ENCODE data around the gene SYNGR3. TPM values are rescaled to one million over a fixed set of nuclear protein-coding genes. Genes with fewer than 3 reads are reported as not detected.

SYNGR3 gene
- total RNA-seq, 1 donor from 2014 or later: 0.24 TPM

DNA sequence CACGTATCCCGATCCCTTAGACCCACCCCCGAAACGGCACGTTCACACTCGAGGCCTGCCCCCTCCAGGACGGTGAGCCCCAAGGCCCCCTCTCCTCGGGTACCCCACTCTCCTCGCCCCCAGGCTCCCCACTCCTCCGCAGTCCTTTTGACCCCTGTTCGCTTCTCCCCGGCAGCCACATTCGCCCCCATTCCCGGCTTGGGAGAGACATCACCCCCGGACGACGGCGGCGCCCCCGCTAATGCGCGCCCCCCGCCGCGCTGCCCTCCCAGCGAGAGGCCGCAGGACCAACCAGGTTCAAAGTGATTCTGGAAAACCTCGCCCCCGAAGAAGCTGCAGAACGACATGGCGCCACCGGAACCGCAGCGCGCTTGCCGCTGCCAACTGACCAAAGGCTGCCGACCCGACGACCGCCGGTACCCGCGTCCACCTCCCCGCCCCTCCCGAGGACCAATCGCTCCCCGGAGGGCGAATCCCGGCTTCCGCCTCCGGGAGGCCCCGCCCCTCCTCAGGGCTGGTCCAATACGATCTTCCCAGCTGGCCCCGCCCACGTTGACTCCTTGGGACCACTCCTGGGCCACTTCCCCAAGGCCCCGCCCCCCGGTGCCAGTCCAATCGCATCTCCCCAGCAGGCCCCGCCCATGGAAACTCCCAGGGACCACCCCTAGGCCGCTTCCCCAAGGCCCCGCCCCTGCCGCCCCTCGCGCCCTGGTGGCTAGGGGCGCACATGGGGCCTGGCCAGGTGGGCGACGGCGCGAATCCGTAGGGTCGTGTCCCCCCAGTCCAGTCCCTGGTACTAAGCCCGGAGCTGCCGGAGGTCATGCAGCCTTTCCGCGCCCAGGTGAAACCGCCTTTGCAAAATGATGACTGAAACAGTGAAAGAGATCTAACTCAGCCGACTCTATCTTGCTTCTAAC lies 46.7 kb upstream of the SYNGR3 start, which contains the start of gene MSRB1:
MSRB1 (minus strand) TSS at position 390 of the 917 bp plus-strand sequence; CDS start at position 347, 43 bp downstream.
- TF ChIP-seq, protein P1, sequence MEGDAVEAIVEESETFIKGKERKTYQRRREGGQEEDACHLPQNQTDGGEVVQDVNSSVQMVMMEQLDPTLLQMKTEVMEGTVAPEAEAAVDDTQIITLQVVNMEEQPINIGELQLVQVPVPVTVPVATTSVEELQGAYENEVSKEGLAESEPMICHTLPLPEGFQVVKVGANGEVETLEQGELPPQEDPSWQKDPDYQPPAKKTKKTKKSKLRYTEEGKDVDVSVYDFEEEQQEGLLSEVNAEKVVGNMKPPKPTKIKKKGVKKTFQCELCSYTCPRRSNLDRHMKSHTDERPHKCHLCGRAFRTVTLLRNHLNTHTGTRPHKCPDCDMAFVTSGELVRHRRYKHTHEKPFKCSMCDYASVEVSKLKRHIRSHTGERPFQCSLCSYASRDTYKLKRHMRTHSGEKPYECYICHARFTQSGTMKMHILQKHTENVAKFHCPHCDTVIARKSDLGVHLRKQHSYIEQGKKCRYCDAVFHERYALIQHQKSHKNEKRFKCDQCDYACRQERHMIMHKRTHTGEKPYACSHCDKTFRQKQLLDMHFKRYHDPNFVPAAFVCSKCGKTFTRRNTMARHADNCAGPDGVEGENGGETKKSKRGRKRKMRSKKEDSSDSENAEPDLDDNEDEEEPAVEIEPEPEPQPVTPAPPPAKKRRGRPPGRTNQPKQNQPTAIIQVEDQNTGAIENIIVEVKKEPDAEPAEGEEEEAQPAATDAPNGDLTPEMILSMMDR (IDR thresholded peaks at IDR 0.05): no peak
- Histone ChIP-seq H3K9me3 (no peaks in the 10 kb centered on the region), H3K27ac (peak within 1 kb of the TSS; percentile 71), H3K36me3 (peaks cover 28% of the 10 kb centered on the region), H3K27me3 (ENCODE audit: low read depth) (no peaks in the 10 kb centered on the region), H3K4me3 (peak within 1 kb of the TSS; percentile 71), H3K4me1 (peaks cover 17% of the 10 kb centered on the region)
- DNase-seq (peak; percentile 100), ATAC-seq (peak; percentile 97)
- intact Hi-C loops (cut with DNase I): no loop called here

DNA sequence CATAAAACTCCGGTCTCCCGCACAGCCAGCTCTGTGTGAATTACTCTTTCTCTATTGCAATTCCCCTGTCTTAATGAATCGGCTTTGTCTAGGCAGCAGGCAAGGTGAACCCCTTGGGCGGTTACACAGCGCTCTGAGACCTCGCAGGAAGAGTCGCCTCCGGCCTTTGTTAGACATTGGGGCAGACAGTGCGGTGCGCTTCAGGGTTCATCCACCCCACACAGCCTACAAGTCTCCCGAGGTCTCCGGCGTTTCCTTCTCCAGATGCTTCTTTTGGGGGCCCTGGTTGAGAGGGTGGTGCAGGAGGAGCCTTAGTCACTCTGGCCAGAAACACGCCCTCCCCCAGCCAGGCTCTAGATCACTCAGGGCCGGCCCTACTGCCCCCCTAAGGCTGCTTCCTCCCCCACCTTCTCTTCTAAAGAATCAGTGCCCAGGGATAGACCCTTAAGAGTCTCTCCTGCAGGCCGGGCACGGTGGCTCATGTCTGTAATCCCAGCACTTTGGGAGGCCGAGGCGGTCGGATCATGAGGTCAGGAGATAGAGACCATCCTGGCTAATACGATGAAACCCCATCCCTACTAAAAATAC lies 45.1 kb upstream of the SYNGR3 start:
- Histone ChIP-seq H3K4me3 (no peak overlapping the region), H3K36me3 (peaks cover 12% of the 10 kb centered on the region), H3K9me3 (no peaks in the 10 kb centered on the region), H3K4me1 (peaks cover 17% of the 10 kb centered on the region), H3K27ac (no peak overlapping the region), H3K27me3 (ENCODE audit: low read depth) (no peaks in the 10 kb centered on the region)
- DNase-seq: no peak
- intact Hi-C loops (cut with DNase I): no loop called here
- TF ChIP-seq, protein P1 (IDR thresholded peaks at IDR 0.05): no peak
- ATAC-seq: no peak

DNA sequence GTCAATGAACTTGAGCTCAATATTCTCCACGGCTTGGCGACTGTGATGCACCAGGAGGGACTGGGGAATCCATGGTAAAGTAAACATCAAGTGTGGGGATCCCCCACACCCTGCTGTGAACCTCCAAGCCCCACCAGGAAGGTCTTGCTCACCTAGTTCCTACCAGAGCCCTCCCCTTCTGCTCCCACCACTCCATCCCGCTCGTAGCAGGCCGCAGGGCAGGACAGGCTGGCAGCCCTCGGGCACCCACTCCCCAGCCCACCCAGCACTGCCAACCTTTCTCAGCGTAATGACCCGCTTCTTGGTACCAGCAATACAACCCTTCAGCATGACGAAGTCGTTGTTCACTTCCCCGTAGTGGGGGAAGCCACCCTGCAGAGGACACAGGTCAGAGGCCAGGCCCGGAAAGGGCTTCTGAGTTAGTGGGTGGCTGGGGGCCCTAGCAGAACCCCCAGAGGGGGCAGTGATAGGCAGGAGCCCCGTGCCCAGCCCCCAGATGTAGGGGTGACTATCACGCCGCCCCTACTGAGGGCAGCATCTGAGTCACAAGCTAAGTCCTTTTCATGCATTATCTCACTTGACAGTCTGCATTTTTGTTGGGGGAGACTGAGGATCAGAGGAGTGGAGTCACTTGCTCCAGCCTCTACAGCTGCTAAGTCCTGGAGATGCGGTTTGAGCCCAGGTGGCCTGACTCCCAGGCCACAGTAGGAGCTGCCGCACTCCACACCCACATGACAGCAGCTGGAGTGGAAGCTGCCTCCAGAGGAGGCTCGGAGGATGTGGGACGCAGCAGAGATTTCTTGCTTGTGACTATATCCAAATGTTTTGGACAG lies 44.0 kb upstream of the SYNGR3 start:
- Histone ChIP-seq H3K27ac (no peak overlapping the region), H3K27me3 (ENCODE audit: low read depth) (no peaks in the 10 kb centered on the region), H3K9me3 (no peaks in the 10 kb centered on the region), H3K4me3 (no peak overlapping the region), H3K4me1 (peaks cover 17% of the 10 kb centered on the region), H3K36me3 (peaks cover 1% of the 10 kb centered on the region)
- intact Hi-C loops (cut with DNase I): no loop called here
- peak; percentile 41 for DNase-seq
- ATAC-seq: no peak
- TF ChIP-seq, protein P1 (IDR thresholded peaks at IDR 0.05): no peak

DNA sequence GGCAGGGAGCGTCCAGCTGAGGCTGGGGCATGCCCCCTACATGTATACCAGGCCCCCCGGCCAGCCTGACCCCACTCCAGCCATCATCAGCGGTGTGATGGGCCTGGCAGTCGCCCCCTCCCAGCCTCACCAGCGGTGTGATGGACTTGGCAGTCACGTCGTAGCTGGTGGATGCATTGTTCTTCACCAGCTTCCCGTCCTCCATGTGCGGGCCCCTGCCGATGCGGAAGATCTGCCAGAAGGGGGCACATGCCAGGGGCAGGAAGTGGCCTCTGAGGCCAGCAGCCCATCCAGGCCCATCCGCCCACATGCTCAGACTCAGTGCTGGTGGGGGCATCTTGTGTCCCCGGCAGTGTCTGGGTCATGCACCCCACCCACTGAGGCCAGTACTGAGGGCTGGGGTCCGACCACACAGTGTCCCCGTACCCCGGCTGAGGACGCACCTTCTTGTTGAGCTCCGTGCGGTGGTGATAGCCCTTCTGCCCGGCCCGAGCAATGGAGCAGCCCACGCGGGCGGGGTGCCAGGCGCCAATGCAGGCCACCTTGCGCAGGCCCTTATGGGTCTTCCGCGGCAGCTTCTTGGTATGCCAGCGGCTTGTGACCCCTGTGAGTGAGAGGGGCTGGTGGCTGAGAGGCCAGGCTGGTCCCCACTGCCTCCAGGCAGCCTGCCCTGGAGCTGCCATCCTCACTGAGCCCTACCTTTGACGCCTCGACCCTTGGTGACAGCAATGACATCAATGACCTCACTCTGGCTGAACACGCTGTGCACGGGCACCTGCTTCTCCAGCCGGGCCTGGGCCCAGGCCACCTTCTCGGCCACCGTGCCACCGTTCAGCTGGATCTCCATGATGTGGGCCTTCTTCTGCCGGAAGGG lies 43.0 kb upstream of the SYNGR3 start:
- TF ChIP-seq, protein P1 (IDR thresholded peaks at IDR 0.05): no peak
- Histone ChIP-seq H3K27ac (no peak overlapping the region), H3K4me1 (peaks cover 9% of the 10 kb centered on the region), H3K4me3 (no peak overlapping the region), H3K9me3 (no peaks in the 10 kb centered on the region), H3K36me3 (no peaks in the 10 kb centered on the region), H3K27me3 (ENCODE audit: low read depth) (no peaks in the 10 kb centered on the region)
- DNase-seq (peak; percentile 40), ATAC-seq (no peak)
- intact Hi-C loops (cut with DNase I): no loop called here
